MCF 10A (cell line): Measurements from ENCODE around the gene PLXNC1. TPM values are rescaled to one million over a fixed set of nuclear protein-coding genes. Genes with fewer than 3 reads are reported as not detected.

Source experiments
- BruUV-seq: library from RNA; stranded (reverse); fragments of 400-500 nt; replicated peaks from 2 replicates; lab custom pipeline; 2021; lab: Mats Ljungman, UMichigan
- CTCF ChIA-PET: fragments of 300-600 bp; sonication (Branson Sonifier 250); formaldehyde crosslinking; extraction: SDS; loops from one replicate; lab custom pipeline; 2021; ENCODE audit warnings: antibody characterized with exemption, inconsistent platforms; lab: Yijun Ruan, JAX
- POLR2A ChIA-PET: fragments of 300-600, 350-650 bp; sonication (Branson Sonifier 250); formaldehyde crosslinking; extraction: SDS; loops from one replicate; lab custom pipeline; 2020; ENCODE audit warnings: antibody characterized with exemption, inconsistent platforms; lab: Yijun Ruan, JAX
- DNase-seq: peaks from one replicate; pipeline ENCODE4 v3.0.0-alpha.2; 2018; ENCODE audit not compliant: unreplicated experiment
- H3K27ac Mint-ChIP-seq: one replicate; pipeline ENCODE4 v1.8.0; 2022; ENCODE audit warnings: mild to moderate bottlenecking, low read depth, mixed read lengths; ENCODE audit not compliant: unreplicated experiment
- H3K27me3 Mint-ChIP-seq: one replicate; pipeline ENCODE4 v1.8.0; 2022; ENCODE audit warnings: mixed read lengths; ENCODE audit not compliant: insufficient read depth, unreplicated experiment
- H3K36me3 Mint-ChIP-seq: one replicate; pipeline ENCODE4 v1.8.0; 2022; ENCODE audit warnings: mild to moderate bottlenecking, moderate library complexity, mixed read lengths; ENCODE audit not compliant: insufficient read depth, unreplicated experiment
- H3K4me1 Mint-ChIP-seq: one replicate; pipeline ENCODE4 v1.8.0; 2022; ENCODE audit warnings: mixed read lengths; ENCODE audit not compliant: insufficient read depth, unreplicated experiment
- H3K4me3 Mint-ChIP-seq: one replicate; pipeline ENCODE4 v1.8.0; 2022; ENCODE audit warnings: mild to moderate bottlenecking, moderate library complexity, mixed read lengths; ENCODE audit not compliant: unreplicated experiment
- H3K9me3 Mint-ChIP-seq: one replicate; pipeline ENCODE4 v1.8.0; 2022; ENCODE audit warnings: mixed read lengths; ENCODE audit not compliant: unreplicated experiment
- intact Hi-C: fragments of 100-400 bp; cut with micrococcal nuclease; formaldehyde crosslinking; loops from 2 replicates; pipeline ENCODE4 v1.14.1; 2022
- total RNA-seq: library from RNA; stranded (reverse); gene quantifications from 2 replicates; pipeline ENCODE4 v1.2.3, GENCODE V29; 2022
- TF ChIP-seq, protein P1 (sequence below): fragments of 200-600 bp; IDR thresholded peaks from one replicate; pipeline ENCODE4 v1.8.0; 2022; ENCODE audit warnings: antibody characterized with exemption, mild to moderate bottlenecking; ENCODE audit not compliant: unreplicated experiment

PLXNC1 gene
- total RNA-seq, 1 experiment from 2014 or later, result 2.4 TPM

DNA sequence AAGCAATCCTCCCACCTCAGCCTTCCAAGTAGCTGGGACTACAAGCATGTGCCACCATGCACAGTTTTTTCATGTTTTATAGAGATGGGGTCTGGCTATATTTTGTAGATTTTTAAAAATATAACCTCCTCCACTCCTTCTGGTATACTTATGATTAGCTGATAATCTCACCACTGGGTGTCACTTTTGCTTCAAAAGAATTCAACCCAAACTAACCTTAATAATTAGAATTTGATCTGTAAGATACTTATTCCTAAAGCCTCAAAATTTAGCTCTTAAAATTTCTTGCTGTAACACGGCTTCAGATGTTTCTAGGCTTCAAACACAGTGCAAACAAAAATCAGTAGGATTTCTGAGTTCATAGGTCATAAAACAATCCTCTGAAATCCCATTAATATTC, 181.0 kb downstream of the PLXNC1 start:
- intact Hi-C loops, result loop anchor here (1.0 kb wide), 1 partner anchor 203 kb away; no protein-coding TSS in a partner anchor
- Mint-ChIP-seq H3K4me1 (peaks cover 13% of the 10 kb centered on the region), H3K36me3 (peaks cover 34% of the 10 kb centered on the region), H3K4me3 (no peak overlapping the region), H3K27me3 (no peaks in the 10 kb centered on the region), H3K27ac (no peak overlapping the region), H3K9me3 (no peaks in the 10 kb centered on the region)
- CTCF ChIA-PET, result interaction anchor here (0.6 to 1.5 kb wide), 8 partner anchors 8 to 600 kb away, joined by 3 to 5 read pairs (median 3); no protein-coding TSS in a partner anchor
- BruUV-seq, result no TSS peak
- TF ChIP-seq, protein P1, sequence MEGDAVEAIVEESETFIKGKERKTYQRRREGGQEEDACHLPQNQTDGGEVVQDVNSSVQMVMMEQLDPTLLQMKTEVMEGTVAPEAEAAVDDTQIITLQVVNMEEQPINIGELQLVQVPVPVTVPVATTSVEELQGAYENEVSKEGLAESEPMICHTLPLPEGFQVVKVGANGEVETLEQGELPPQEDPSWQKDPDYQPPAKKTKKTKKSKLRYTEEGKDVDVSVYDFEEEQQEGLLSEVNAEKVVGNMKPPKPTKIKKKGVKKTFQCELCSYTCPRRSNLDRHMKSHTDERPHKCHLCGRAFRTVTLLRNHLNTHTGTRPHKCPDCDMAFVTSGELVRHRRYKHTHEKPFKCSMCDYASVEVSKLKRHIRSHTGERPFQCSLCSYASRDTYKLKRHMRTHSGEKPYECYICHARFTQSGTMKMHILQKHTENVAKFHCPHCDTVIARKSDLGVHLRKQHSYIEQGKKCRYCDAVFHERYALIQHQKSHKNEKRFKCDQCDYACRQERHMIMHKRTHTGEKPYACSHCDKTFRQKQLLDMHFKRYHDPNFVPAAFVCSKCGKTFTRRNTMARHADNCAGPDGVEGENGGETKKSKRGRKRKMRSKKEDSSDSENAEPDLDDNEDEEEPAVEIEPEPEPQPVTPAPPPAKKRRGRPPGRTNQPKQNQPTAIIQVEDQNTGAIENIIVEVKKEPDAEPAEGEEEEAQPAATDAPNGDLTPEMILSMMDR, result peak; percentile 20
- peak; percentile 2 for DNase-seq
- POLR2A ChIA-PET, result interaction anchor here (0.7 kb wide), 1 partner anchor 431 kb away, joined by 3 read pairs; no protein-coding TSS in a partner anchor

DNA sequence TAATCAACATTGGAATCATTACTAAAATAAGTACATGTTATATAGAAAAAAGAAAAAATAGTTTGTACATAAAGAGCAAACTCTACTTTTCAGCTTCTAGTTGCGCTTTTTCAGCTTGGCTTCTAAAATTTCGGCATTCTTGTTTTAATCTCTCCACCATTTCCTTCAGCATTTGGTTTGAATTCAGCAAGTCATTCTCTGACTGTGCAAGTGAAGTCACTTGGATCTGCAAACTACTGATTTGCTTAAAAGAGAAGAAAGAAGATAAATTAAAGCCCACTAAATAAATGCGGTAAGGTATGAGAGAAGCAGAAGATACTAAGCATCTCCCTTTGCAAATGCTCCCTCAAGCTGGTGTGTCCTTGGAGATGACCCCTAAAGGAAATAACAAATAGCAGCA, 185.0 kb downstream of the PLXNC1 start:
- intact Hi-C loops, result no loop called here
- Mint-ChIP-seq H3K27ac (no peak overlapping the region), H3K27me3 (no peaks in the 10 kb centered on the region), H3K4me3 (no peak overlapping the region), H3K4me1 (peaks cover 6% of the 10 kb centered on the region), H3K9me3 (no peaks in the 10 kb centered on the region), H3K36me3 (peaks cover 18% of the 10 kb centered on the region)
- DNase-seq, result no peak
- TF ChIP-seq, protein P1, result no peak
- ChIA-PET CTCF (interaction anchor here (1.0 kb wide), 1 partner anchor 61 kb away, joined by 3 read pairs; no protein-coding TSS in a partner anchor), POLR2A (interaction anchor here (0.6 kb wide), 1 partner anchor 55 kb away, joined by 3 read pairs; no protein-coding TSS in a partner anchor)
- no TSS peak for BruUV-seq

DNA sequence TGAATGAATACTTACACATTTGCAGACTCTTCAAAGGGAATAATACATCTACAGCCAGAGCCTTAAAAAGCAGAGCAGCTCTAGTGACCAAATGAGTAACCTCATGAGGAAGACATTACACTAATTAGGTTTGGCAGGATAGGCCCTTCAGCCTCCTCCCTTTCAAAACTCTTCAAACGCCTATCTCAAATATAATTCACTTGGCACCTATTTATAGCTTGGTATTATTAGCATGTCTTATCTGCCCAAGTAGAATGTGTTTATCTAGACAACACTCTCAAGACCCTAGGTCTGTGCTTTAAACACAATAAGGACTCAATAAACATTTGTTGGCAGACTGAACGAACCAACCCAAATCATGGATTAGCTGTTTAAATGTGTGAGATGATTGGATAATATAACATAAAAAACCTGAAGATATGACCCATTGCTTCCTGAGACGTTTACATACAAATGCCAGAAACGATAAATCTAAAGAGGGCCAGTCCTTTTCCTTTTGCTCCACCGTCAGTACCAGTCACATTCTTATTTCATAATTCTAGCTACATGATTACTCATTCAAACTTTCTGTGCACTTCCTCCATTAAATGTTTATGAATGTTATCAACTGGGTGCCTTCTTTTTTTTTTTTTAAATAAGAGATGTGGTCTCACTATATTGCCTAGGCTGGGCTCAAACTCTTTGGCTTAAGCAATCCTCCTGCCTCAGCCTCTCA, 188.0 kb downstream of the PLXNC1 start:
- H3K36me3 Mint-ChIP-seq, result peaks cover 6% of the 10 kb centered on the region
- POLR2A ChIA-PET, result interaction anchor here (1.3 kb wide), 1 partner anchor 16 kb away, joined by 4 read pairs; no protein-coding TSS in a partner anchor

More for the DNA sequence above, 188.0 kb downstream of the PLXNC1 start:
- Mint-ChIP-seq H3K4me1 (peaks cover 6% of the 10 kb centered on the region), H3K9me3 (no peaks in the 10 kb centered on the region), H3K4me3 (no peak overlapping the region), H3K27me3 (no peaks in the 10 kb centered on the region), H3K27ac (no peak overlapping the region)
- BruUV-seq, result no TSS peak
- CTCF ChIA-PET, result no interaction called here
- intact Hi-C loops, result no loop called here
- TF ChIP-seq, protein P1, result no peak
- peak; percentile 20 for DNase-seq
